ENCODE data around the gene HM13. TPM values are rescaled to one million over a fixed set of nuclear protein-coding genes. Genes with fewer than 3 reads are reported as not detected.
"Not testable (repeated sequence)": the region's sequence is repeated elsewhere in the genome, so short reads cannot be mapped to it uniquely, and the experiment has no call there.

HM13 gene, protein sequence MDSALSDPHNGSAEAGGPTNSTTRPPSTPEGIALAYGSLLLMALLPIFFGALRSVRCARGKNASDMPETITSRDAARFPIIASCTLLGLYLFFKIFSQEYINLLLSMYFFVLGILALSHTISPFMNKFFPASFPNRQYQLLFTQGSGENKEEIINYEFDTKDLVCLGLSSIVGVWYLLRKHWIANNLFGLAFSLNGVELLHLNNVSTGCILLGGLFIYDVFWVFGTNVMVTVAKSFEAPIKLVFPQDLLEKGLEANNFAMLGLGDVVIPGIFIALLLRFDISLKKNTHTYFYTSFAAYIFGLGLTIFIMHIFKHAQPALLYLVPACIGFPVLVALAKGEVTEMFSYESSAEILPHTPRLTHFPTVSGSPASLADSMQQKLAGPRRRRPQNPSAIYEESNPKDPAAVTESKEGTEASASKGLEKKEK
- total RNA-seq = 10 to 100 TPM; 54.8 to 86.7 (median 75.8) TPM

- 0 to 1% methylated on average over 74 to 86 of the region's 86 CpGs for WGBS, 2 donors
Observed at GRCh38 chr20:31514154-31515071, at the start of gene HM13. Gene HM13, plus strand, starts transcription at chr20:31514442. Its CDS starts 110 bp downstream, at chr20:31514552.

GRCh38 chr20:31470946-31471345 is 43.3 kb upstream of the HM13 start:
- DNase-seq (ENCODE audit: low spot score in 2 of 2); H3K27ac ChIP-seq; H3K36me3 ChIP-seq; H3K9me3 ChIP-seq; H3K4me3 ChIP-seq: not testable (repeated sequence)
- H3K4me1 ChIP-seq = peaks cover 0 to 34% (median 8%) of the 10 kb centered on the region in 4 donors
- H3K27me3 ChIP-seq = peaks cover 0 to 15% of the 10 kb centered on the region in 2 donors
- WGBS, 2 donors = 100% methylated on average over 1 of the region's 33 CpGs; no CpG with 5 or more reads in 1 of the 2 donors

More at GRCh38 chr20:31514154-31515071, at the start of gene HM13:
- no peaks in the 10 kb centered on the region for H3K9me3 ChIP-seq
- peak in 1 of 2 donors; percentile 75 for TF ChIP-seq EP300 (IDR thresholded peaks at IDR 0.05)
- TF ChIP-seq CTCF (IDR thresholded peaks at IDR 0.05) = peak; percentile 99 to 100 (median 99)
- peak in 1 of 2 donors; percentile 69 for TF ChIP-seq POLR2A (IDR thresholded peaks at IDR 0.05)
- DNase-seq (ENCODE audit: low spot score in 2 of 2) = peak; percentile 80 to 85
- peaks cover 0 to 27% (median 0%) of the 10 kb centered on the region in 3 donors for H3K36me3 ChIP-seq
- H3K4me1 ChIP-seq = peaks cover 0 to 42% (median 21%) of the 10 kb centered on the region in 4 donors
- H3K4me3 ChIP-seq = peak within 1 kb of the TSS; percentile 70 to 98 (median 88)
- H3K27ac ChIP-seq = peak within 1 kb of the TSS; percentile 6 to 89 (median 82)
- no peaks in the 10 kb centered on the region for H3K27me3 ChIP-seq

DNA sequence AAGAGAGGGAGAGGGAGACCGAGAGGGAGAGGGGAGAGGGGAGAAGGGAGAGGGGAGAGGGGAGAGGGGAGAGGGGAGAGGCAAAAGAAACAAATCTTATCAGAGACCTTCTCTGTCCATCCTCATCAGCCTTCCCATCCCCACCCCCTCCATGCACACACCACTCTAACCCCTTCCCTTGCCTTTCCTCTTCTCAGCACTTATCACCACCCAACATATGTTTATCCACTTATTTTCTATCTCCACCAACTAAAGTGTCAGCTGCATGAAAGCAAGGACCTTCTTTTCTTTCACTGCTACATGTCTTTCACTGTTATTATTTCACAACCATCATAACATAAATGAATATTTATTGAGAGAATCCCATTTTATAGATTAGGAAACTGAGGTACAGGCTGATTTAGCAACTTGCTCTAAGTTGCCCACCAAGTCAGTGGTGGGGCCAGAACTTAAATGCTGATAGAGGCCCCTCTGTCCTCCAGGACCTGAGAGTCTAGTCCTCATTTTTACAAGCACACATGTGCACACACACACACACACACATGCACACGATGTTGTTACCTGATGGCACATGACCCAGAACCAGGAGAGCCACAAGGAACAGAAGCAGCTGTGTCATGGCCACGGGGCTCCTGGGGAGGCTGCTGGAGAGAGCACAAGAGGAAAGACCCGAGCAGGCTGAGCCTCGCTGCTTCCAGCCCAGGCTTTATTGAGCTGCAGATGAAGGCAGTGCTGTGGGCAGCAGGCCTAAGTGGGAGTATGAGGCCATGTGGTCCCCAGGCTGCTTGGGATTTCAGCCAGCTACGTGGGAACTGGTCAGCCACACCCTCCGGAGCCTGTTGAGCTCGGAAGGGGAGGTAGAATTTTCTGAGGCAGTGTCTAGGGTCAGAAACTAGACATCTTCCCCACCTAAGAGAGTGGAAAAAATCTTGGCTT is 41.6 kb upstream of the HM13 start:
- no peak for DNase-seq (ENCODE audit: low spot score in 2 of 2)
- no peak overlapping the region for H3K4me3 ChIP-seq
- peak overlapping the region in 2 of 4 donors; percentile 48 to 55 for H3K27ac ChIP-seq
- H3K9me3 ChIP-seq = no peaks in the 10 kb centered on the region
- WGBS, 2 donors = 36 to 46% methylated on average over 8 of the region's 8 CpGs
- peaks cover 0 to 15% of the 10 kb centered on the region in 2 donors for H3K27me3 ChIP-seq
- H3K36me3 ChIP-seq = no peaks in the 10 kb centered on the region
- H3K4me1 ChIP-seq = peaks cover 0 to 51% (median 8%) of the 10 kb centered on the region in 4 donors
- TF ChIP-seq CTCF (IDR thresholded peaks at IDR 0.05) (no peak), EP300 (IDR thresholded peaks at IDR 0.05) (no peak), POLR2A (IDR thresholded peaks at IDR 0.05) (no peak)

GRCh38 chr20:31473331-31474096 is 40.7 kb upstream of the HM13 start:
- no peak for DNase-seq (ENCODE audit: low spot score in 2 of 2)
- no peaks in the 10 kb centered on the region for H3K9me3 ChIP-seq
- no peak for TF ChIP-seq CTCF (IDR thresholded peaks at IDR 0.05)
- TF ChIP-seq EP300 (IDR thresholded peaks at IDR 0.05) = no peak
- no peak for TF ChIP-seq POLR2A (IDR thresholded peaks at IDR 0.05)
- no peaks in the 10 kb centered on the region for H3K36me3 ChIP-seq
- H3K4me3 ChIP-seq = no peak overlapping the region
- peaks cover 0 to 15% of the 10 kb centered on the region in 2 donors for H3K27me3 ChIP-seq
- peak overlapping the region in 1 of 4 donors; percentile 86 for H3K27ac ChIP-seq
- H3K4me1 ChIP-seq = peaks cover 0 to 51% (median 8%) of the 10 kb centered on the region in 4 donors
- WGBS, 2 donors = 84 to 88% methylated on average over 5 of the region's 5 CpGs
